IMR-90 (cell line): Measurements from ENCODE around the gene TTC7B. TPM values are rescaled to one million over a fixed set of nuclear protein-coding genes. Genes with fewer than 3 reads are reported as not detected.

ENCODE experiments used
- ATAC-seq: fragments of 200-7000 bp; cut with Tn5 transposase; 2 replicates; pipeline ENCODE4 v1.9.1; 2020; ENCODE audit warnings: low read depth, mild to moderate bottlenecking, moderate library complexity
- BruUV-seq: library from RNA; stranded (reverse); fragments of 400-500 nt; replicated peaks from 2 replicates; lab custom pipeline; 2021; lab: Mats Ljungman, UMichigan
- CTCF ChIA-PET: fragments of 300-600 bp; formaldehyde crosslinking; extraction: SDS; loops from one replicate; lab custom pipeline; 2021; ENCODE audit warnings: antibody characterized with exemption; lab: Yijun Ruan, JAX
- POLR2A ChIA-PET: fragments of 300-600 bp; sonication (Branson Sonifier 250); formaldehyde crosslinking; loops from one replicate; lab custom pipeline; 2022; ENCODE audit warnings: antibody characterized with exemption; ENCODE audit not compliant: unreplicated experiment; lab: Charles Lee
- DNase-seq: peaks from one replicate; pipeline ENCODE4 v3.0.0; 2013
- H2AFZ ChIP-seq: replicated peaks from 2 replicates; pipeline ENCODE3; 2013; ENCODE audit warnings: low read length, mild to moderate bottlenecking; ENCODE audit not compliant: poor library complexity
- H2AK5ac ChIP-seq: 2 replicates; pipeline ENCODE4 v1.6.1; 2013; ENCODE audit warnings: low read depth, low read length, inconsistent platforms
- H2AK9ac ChIP-seq: replicated peaks from 2 replicates; pipeline ENCODE3; 2013; ENCODE audit warnings: mild to moderate bottlenecking, low read depth, low read length, moderate library complexity; ENCODE audit not compliant: poor library complexity
- H2BK120ac ChIP-seq: 2 replicates; pipeline ENCODE4 v1.6.1; 2013; ENCODE audit warnings: low read depth, low read length, inconsistent platforms
- H2BK15ac ChIP-seq: 3 replicates; pipeline ENCODE4 v1.6.1; 2013; ENCODE audit warnings: low read depth, low read length, inconsistent platforms
- H2BK20ac ChIP-seq: 2 replicates; pipeline ENCODE4 v1.6.1; 2013; ENCODE audit warnings: low read depth, mild to moderate bottlenecking, inconsistent platforms, low read length, moderate library complexity
- H2BK5ac ChIP-seq: 2 replicates; pipeline ENCODE4 v1.6.1; 2013; ENCODE audit warnings: mild to moderate bottlenecking, low read depth, low read length, inconsistent platforms; ENCODE audit not compliant: poor library complexity, severe bottlenecking
- H3K14ac ChIP-seq: replicated peaks from 2 replicates; pipeline ENCODE4 v1.6.1; 2013; ENCODE audit warnings: low read depth, low read length, inconsistent platforms
- H3K18ac ChIP-seq: 2 replicates; pipeline ENCODE4 v1.6.1; 2013; ENCODE audit warnings: low read depth, low read length, control low read depth
- H3K23ac ChIP-seq: 2 replicates; pipeline ENCODE4 v1.6.1; 2013; ENCODE audit warnings: low read depth, low read length, inconsistent platforms
- H3K27ac ChIP-seq: 2 replicates; pipeline ENCODE4 v1.5.1; 2013; ENCODE audit warnings: mild to moderate bottlenecking, control low read depth, low read length; ENCODE audit not compliant: insufficient read depth
- H3K27me3 ChIP-seq: 2 replicates; pipeline ENCODE4 v1.6.1; 2013; ENCODE audit warnings: low read length; ENCODE audit not compliant: control insufficient read depth, insufficient read depth
- H3K36me3 ChIP-seq: 2 replicates; pipeline ENCODE4 v1.6.1; 2013; ENCODE audit warnings: low read length, mixed read lengths; ENCODE audit not compliant: control insufficient read depth, insufficient read depth
- H3K4ac ChIP-seq: 2 replicates; pipeline ENCODE4 v1.6.1; 2013; ENCODE audit warnings: low read depth, low read length, inconsistent platforms
- H3K4me1 ChIP-seq: 2 replicates; pipeline ENCODE4 v1.6.1; 2013; ENCODE audit warnings: low read length, mixed read lengths; ENCODE audit not compliant: control insufficient read depth, insufficient read depth
- H3K4me2 ChIP-seq: 2 replicates; pipeline ENCODE4 v1.6.1; 2013; ENCODE audit warnings: low read depth, mild to moderate bottlenecking, control low read depth, low read length, moderate library complexity
- H3K4me3 ChIP-seq: 2 replicates; pipeline ENCODE4 v1.5.1; 2013; ENCODE audit warnings: low read depth, mild to moderate bottlenecking, control low read depth, low read length, moderate library complexity; ENCODE audit not compliant: insufficient read depth
- H3K56ac ChIP-seq: 2 replicates; pipeline ENCODE4 v1.6.1; 2013; ENCODE audit warnings: low read length, inconsistent platforms; ENCODE audit not compliant: insufficient read depth; ENCODE audit errors: extremely low read depth
- H3K79me1 ChIP-seq, 2 experiments: 2 replicates each; pipeline ENCODE4 v1.6.1; 2013; ENCODE audit warnings: low read length in 2 of 2, inconsistent platforms in 1 of 2, low read depth in 1 of 2
- H3K9ac ChIP-seq: 2 replicates; pipeline ENCODE4 v1.6.1; 2013; ENCODE audit warnings: low read depth, low read length, control low read depth
- H3K9me1 ChIP-seq: 2 replicates; pipeline ENCODE4 v1.6.1; 2013; ENCODE audit warnings: low read length, inconsistent platforms; ENCODE audit not compliant: insufficient read depth
- H3K9me3 ChIP-seq: 2 replicates; pipeline ENCODE4 v1.6.1; 2013; ENCODE audit warnings: low read length; ENCODE audit not compliant: control insufficient read depth, insufficient read depth
- H4K20me1 ChIP-seq: 2 replicates; pipeline ENCODE4 v1.6.1; 2013; ENCODE audit warnings: low read length, inconsistent platforms; ENCODE audit not compliant: insufficient read depth
- H4K5ac ChIP-seq: 2 replicates; pipeline ENCODE4 v1.6.1; 2013; ENCODE audit warnings: mild to moderate bottlenecking, low read depth, low read length, control low read depth
- H4K8ac ChIP-seq, 2 experiments: 2 replicates each; pipeline ENCODE4 v1.6.1; 2013; ENCODE audit warnings: low read depth in 2 of 2, low read length in 2 of 2, control low read depth in 1 of 2, inconsistent platforms in 1 of 2
- H4K91ac ChIP-seq: 2 replicates; pipeline ENCODE4 v1.6.1; 2013; ENCODE audit warnings: low read depth, low read length, inconsistent platforms; ENCODE audit not compliant: insufficient read depth
- BHLHE40 ChIP-seq: fragments of 150-350 bp; IDR thresholded peaks from 2 replicates; pipeline ENCODE4 v1.6.1; 2016; ENCODE audit warnings: mild to moderate bottlenecking, low read depth, low read length
- CEBPB ChIP-seq: IDR thresholded peaks from 2 replicates; pipeline ENCODE4 v1.6.1; 2012; ENCODE audit warnings: low read depth, low read length, improper control_type of control experiment
- CHD1 ChIP-seq: IDR thresholded peaks from 2 replicates; pipeline ENCODE4 v1.6.1; 2012; ENCODE audit warnings: low read depth, low read length, improper control_type of control experiment
- CTCF ChIP-seq: conservative IDR thresholded peaks from 2 replicates; pipeline ENCODE4 v1.5.1; 2012; ENCODE audit warnings: mild to moderate bottlenecking, low read depth, low read length, improper control_type of control experiment
- ELK1 ChIP-seq: fragments of 150-350 bp; IDR thresholded peaks from 2 replicates; pipeline ENCODE4 v1.6.1; 2016; ENCODE audit warnings: low read depth, mild to moderate bottlenecking, low read length, moderate library complexity, borderline replicate concordance
- FOS ChIP-seq: fragments of 150-350 bp; IDR thresholded peaks from 2 replicates; pipeline ENCODE4 v1.6.1; 2016; ENCODE audit warnings: low read depth, low read length
- MAZ ChIP-seq: IDR thresholded peaks from 2 replicates; pipeline ENCODE4 v1.6.1; 2012; ENCODE audit warnings: low read depth, mild to moderate bottlenecking, low read length, improper control_type of control experiment, moderate library complexity, borderline replicate concordance
- MXI1 ChIP-seq: IDR thresholded peaks from 2 replicates; pipeline ENCODE4 v1.6.1; 2012; ENCODE audit warnings: low read depth, mild to moderate bottlenecking, low read length, moderate library complexity, borderline replicate concordance
- NFE2L2 ChIP-seq: fragments of 150-350 bp; IDR thresholded peaks from 2 replicates; pipeline ENCODE4 v1.6.1; 2016; ENCODE audit warnings: low read depth, mild to moderate bottlenecking, low read length
- RAD21 ChIP-seq: IDR thresholded peaks from 2 replicates; pipeline ENCODE4 v1.6.1; 2012; ENCODE audit warnings: low read length, improper control_type of control experiment
- RCOR1 ChIP-seq: IDR thresholded peaks from 2 replicates; pipeline ENCODE4 v1.6.1; 2012; ENCODE audit warnings: mild to moderate bottlenecking, low read length, improper control_type of control experiment; ENCODE audit not compliant: insufficient replicate concordance
- SMC3 ChIP-seq: fragments of 150-350 bp; IDR thresholded peaks from 2 replicates; pipeline ENCODE4 v1.6.1; 2016; ENCODE audit warnings: low read depth, mild to moderate bottlenecking, antibody characterized with exemption, low read length, moderate library complexity
- WGBS, 2 experiments: methylation state at CpG; one replicate each; pipeline versions ENCODE4 v1.1.5 to v1.1.7; 2013; ENCODE audit warnings: missing lambda C conversion rate in 2 of 2; ENCODE audit not compliant: insufficient read length in 1 of 2; ENCODE audit errors: extremely low coverage in 2 of 2; 5-methylcytosine and 5-hydroxymethylcytosine counted together
- dilution Hi-C: fragments of 300-500 bp; cut with HindIII; formaldehyde crosslinking; loops from one replicate; pipeline ENCODE4 v1.14.3; 2018; ENCODE audit warnings: low sequenced_read_pairs; ENCODE audit not compliant: unreplicated experiment
- in situ Hi-C: fragments of 300-500 bp; cut with MboI; formaldehyde crosslinking; loops from 3 replicates; pipeline ENCODE4 v1.14.3; 2019; ENCODE audit warnings: low sequenced_read_pairs, inconsistent platforms, mixed read lengths
- intact Hi-C: fragments of 100-400 bp; cut with micrococcal nuclease; formaldehyde crosslinking; loops from 2 replicates; pipeline ENCODE4 v1.10.0; 2022
- polyA plus RNA-seq, 3 experiments: library from polyadenylated mRNA; depleted of rRNA; stranded (reverse); fragments of >200 nt; gene quantifications; 2 replicates each; pipeline ENCODE4 v1.2.3, GENCODE V29; 2012; ENCODE audit warnings: low replicate concordance in 1 of 3
- total RNA-seq: library from RNA; depleted of rRNA; stranded (reverse); fragments of >200 nt; gene quantifications from 2 replicates; pipeline ENCODE4 v1.2.3, GENCODE V29; 2012
- TF ChIP-seq, protein P1 (sequence below): fragments of 150-350 bp; IDR thresholded peaks from 2 replicates; pipeline ENCODE4 v1.6.1; 2017; ENCODE audit warnings: mild to moderate bottlenecking, antibody characterized with exemption, low read length, low read depth

TTC7B gene
- total and polyA plus RNA-seq, 2 of the 4 experiments (the other 2 are of a cell fraction) = 18.1 to 35.3 TPM

DNA sequence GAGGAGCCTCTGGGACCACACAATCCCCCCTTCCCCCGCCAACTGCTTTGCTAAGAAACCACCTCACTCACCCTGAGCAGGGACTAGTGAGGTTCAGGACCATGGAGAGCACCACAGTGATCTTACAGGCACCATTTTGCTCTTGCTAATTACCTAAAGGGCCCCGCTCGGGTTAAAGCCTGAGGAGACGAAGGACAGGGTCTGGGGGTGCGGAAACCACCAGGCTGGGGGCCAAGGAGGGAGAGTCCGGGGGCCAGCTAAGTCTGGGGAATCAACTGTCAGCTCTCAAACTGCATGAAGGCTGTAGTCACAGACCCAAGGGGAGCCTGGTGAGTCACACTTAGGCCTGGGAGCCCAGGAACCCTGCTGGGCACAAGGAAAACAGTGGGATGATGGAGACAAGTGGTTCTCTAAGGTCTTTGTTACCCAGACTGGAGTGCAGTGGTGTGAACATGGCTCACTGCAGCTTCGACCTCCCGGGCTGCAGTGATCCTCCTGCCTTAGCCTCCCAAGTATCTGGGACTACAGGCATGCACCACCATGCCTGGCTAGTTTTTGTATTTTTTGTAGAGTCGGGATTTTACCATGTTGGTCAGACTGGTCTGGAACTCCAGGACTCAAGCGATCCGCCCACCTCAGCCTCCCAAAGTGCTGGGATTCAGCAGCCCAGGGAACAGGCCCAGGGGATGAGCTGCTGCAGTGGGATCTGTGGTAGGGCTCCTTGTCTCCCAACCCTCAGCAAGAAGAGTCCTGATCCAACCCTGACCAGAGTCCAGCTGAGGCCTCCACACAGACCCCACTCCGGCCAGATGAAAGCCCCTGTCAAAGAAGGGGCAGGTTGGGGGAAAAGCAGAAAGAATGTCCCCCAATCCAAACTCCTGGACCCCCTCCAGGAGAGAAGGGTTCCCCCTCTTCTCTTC is 320.6 kb downstream of the TTC7B start:
- in situ Hi-C loops = no loop called here
- Histone ChIP-seq H3K4me2 (no peak overlapping the region), H3K9ac (no peak overlapping the region), H2AFZ (no peak overlapping the region), H2BK120ac (no peak overlapping the region), H3K9me3 (no peaks in the 10 kb centered on the region), H3K36me3 (no peaks in the 10 kb centered on the region), H4K5ac (no peak overlapping the region), H3K79me1 (no peaks in the 10 kb centered on the region), H4K91ac (no peak overlapping the region), H3K23ac (no peak overlapping the region), H3K4me3 (no peak overlapping the region), H4K20me1 (no peaks in the 10 kb centered on the region), H3K4me1 (peaks cover 2% of the 10 kb centered on the region; the same call in 1 of the 2 replicates), H2AK5ac (no peak overlapping the region), H2BK15ac (no peak overlapping the region), H3K27me3 (peaks cover 7% of the 10 kb centered on the region), H2BK5ac (no peak overlapping the region), H3K27ac (no peak overlapping the region), H4K8ac (no peak overlapping the region), H2BK20ac (no peak overlapping the region), H3K4ac (no peak overlapping the region), H2AK9ac (no peak overlapping the region), H3K18ac (no peak overlapping the region), H3K14ac (no peak overlapping the region), H3K9me1 (no peaks in the 10 kb centered on the region), H3K56ac (no peak overlapping the region)
- ChIA-PET CTCF (interaction anchor here (0.6 to 0.7 kb wide), 2 partner anchors 11 to 101 kb away, joined by 4 to 5 read pairs; no protein-coding TSS in a partner anchor), POLR2A (no interaction called here)
- peak; percentile 87 for ATAC-seq
- dilution Hi-C loops = no loop called here
- DNase-seq = peak; percentile 75
- WGBS, 2 experiments = 0% methylated on average over 5 of the region's 12 CpGs; no CpG with 5 or more reads in 1 of the 2 experiments
- BruUV-seq = no TSS peak
- no peak for TF ChIP-seq FOS
- TF ChIP-seq RAD21 = no peak
- TF ChIP-seq BHLHE40 = no peak
- TF ChIP-seq MAZ = no peak
- TF ChIP-seq, protein P1, sequence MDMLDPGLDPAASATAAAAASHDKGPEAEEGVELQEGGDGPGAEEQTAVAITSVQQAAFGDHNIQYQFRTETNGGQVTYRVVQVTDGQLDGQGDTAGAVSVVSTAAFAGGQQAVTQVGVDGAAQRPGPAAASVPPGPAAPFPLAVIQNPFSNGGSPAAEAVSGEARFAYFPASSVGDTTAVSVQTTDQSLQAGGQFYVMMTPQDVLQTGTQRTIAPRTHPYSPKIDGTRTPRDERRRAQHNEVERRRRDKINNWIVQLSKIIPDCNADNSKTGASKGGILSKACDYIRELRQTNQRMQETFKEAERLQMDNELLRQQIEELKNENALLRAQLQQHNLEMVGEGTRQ = no peak
- no peak for TF ChIP-seq CHD1
- TF ChIP-seq ELK1 = no peak
- TF ChIP-seq CTCF = no peak
- TF ChIP-seq CEBPB = no peak
- TF ChIP-seq NFE2L2 = no peak
- no peak for TF ChIP-seq MXI1
- no peak for TF ChIP-seq RCOR1
- no peak for TF ChIP-seq SMC3
- intact Hi-C loops = no loop called here
